Fibroblast of skin of right quadriceps (primary cell): ENCODE results near the gene MAPT.

Experiments
- DNase-seq: peaks from one replicate; pipeline ENCODE4 v3.0.0-alpha.2; 2013

Gene MAPT

DNA sequence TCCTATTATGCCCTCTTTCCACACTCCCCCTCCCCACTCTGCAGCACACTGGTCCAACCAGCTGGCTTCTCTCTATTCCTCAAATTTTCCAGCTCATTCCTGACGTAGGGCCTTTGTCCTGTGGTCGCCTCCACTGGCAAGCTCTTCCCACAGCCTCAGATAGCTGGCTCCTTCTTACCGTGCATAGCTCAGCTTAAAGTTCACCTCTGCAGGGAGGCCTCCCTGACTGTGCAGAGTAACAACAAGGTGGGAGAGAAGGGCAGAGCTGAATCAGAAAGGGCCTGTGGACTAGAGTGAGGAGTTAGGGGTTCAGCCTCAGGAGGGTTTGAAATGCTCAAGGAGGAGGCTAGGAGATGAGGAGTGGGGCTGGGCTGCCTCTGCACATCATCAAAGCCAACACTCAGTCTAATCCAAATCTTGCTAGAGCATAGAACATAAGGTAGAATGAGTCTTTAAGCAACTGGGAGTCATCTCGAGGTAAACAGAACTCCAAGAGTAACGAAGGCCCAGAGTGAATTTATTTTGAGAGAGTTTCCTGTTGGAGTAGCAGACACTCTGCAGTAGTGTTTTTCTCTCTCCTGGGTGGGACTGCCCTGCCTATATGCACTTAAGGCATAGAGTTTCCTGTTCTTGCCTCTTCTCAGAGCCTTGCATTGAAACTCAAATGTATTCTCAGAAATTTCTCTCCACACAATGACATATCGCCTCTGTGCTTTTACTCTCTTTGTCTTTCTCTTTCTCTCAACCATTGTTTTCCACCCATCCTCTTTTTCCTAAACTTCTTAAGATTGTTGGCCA lies 30.3 kb upstream of the MAPT start:
- DNase-seq = no peak

DNA sequence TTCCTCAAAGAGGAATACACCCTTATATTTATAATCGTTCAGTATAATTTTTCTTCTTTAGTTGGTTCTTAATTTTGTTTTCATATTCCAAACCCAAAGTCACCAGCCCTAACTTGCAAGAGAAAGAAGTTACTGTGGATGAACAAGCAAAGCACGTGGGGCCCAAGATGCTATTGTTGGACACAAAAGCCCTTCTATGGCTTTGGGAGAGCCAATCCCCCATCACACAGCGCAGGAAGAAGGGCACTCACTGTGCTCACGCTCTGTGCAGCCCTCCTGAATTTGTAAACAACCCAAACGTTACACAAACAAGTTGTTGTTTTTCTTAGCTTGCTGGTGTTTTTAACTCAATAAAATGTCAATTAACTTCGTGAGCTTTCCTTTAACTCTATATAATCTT lies 27.2 kb upstream of the MAPT start:
- no peak for DNase-seq

DNA sequence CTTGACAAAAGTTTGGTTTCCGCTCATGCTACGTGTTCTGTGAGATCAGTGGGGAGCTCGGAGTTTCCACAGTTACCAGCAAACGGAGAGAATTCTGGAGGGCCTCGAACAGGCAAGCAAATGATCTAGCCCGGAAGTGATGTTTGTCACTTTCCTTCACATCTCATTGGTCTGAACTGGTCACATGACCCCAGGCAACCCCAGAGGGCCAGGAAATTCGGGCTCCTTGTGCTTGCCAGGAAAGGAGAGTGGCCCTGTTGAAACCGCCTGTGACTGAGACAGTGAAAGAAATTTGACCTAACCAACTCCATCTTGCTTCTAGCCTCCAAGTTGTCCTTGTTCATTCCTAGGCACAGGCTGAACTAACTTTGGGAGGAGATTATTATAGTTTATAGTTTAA lies 26.7 kb upstream of the MAPT start:
- DNase-seq = no peak

DNA sequence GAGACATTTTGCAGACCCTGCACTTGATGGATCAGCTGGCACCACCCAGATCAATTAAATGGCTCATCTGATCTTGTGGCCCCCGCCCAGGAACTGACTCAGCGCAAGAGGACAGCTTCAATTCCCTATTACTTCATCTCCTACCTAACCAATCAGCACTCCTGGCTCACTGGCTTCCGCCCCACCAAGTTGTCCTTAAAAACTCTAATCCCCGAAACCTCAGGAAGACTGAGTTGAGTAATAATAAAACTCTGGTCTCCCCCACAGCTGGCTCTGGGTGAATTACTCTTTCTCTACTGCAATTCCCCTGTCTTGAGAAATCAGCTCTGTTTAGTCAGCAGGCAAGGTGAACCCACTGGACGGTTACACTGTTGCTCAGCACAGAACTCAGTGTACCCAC lies 26.1 kb upstream of the MAPT start:
- DNase-seq = peak; percentile 5

DNA sequence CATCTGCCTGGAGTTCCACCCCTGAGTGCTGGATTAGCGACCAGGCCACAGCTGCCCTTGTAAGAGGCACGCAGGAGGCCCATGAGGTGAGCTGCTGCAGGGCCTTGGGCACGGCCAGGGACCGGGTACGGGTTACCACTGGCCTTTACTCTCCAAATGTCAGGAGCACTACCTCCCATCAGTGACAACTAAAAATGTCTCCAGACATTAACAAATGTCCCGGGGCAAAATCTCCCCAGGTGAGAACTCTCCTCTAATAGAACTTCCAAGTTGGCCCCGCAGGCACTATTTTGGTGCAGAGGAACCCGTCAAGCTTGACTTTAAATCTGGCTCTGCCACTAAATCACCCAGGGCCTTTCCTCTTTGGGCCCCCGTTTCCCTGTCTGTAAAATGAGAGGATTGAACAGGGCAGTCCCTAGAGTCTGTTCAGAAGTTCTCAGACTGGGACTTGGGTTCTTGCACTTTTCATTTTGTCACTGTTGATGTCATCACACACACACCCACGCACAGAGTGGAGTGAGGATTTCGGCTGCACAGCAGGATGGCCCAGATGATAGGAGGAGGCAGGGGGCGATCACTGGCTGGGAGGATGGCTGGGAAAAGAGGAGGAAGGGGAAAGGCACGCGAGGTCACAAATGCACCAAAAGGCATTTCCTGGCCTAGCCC lies 24.5 kb upstream of the MAPT start:
- no peak for DNase-seq

DNA sequence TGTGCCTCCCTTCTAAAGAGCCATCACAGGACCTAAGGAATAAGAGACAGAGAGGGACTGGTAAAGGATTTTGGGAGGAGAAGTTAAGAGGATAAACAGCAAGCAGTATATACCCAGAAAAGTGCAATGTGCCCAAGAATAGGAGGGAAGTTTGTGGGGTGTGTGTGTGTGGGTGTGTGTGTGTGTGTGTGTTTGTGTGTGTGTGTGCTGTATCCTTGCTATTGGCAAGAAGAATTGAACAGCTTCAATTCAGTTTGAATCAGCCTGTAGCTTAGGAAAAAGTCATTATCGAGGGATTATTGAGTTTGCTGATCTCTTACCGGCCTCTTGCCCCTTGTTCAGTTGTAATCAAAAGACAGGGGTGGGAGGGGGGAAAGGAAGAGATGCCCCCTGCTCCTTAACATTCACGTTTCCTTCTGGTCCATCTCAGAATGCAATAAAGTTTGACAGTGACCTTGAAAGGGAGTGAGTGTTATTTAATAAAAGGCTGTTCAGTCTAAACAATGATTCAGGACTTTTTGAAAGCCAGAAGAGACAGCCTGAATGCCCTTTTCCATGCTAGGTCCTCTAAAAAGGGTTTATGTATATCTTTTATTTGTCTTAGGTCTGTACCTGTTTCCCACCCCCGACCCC lies 23.9 kb upstream of the MAPT start:
- no peak for DNase-seq

DNA sequence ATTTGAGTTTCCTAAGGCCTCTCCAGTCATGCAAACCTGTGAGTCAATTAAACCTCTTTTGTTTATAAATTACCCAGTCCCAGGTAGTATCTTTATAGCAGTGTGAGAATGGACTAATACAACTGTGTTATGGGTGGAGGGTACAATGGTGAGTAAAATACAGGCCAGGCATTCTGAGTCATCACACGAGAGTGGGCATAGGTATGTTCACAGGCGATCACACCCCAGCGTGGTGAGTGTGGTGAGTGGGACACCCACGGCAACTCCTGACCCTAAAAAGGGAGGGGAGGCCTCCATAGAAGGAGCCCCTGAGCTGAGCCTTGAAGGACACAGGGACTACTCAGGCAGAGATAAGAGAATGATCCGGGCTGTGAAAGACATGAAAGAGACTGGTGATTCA lies 22.6 kb upstream of the MAPT start:
- no peak for DNase-seq

DNA sequence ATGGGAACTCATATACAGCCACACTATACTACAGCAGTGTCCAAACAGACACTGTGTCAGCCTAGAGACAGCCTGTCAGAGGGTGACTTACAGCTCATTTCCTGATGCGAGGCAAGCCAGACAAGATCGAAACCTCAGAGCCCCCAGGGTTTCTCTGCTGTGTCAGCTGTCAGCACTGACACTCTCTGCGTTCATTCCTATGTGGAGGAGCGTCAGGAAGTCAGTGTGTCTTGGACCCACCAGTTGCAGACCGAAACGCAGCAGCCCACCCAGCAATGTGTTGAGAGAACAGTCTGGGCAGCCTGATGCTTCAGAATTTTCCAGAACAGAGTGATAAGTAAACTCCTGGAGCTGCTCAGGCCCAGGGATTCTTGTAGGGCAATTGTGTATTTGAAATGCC lies 20.6 kb upstream of the MAPT start:
- DNase-seq = no peak

DNA sequence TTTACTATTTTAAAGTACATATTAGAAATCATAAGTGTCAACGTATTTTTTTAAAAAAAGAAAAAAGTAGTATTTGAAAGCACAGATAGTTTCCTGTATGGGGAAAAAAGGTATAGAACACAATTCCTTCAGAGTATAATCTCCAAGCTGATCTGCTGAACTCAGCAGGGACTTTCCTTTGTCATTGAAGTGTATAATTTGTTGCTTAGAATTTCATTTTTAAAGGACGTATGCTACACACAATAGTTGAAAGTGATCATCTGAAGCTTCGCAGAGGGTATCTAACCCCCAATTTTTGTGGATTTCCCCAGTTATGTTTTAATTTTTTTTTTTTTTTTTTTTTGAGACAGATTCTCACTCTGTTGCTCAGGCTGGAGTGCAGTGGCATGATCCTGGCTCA lies 20.2 kb upstream of the MAPT start:
- no peak for DNase-seq

DNA sequence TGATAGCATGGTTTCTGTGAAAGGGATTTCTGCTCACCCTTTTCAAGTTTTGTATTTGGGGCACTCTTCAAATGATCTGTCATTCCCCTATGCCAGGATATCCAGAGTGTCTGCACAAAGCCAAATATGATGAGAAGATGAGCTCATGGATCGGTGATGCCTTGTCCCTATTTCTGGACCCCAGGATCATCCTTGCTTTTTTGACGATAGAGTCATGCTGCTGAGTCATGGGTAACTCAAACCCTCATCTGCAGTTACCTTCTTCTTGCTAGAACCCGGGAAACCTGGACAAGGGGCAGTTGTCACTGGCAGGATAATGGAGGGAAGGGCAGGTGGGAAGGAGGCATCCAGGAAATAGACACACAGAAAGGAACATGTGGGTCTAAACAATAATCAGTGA lies 17.8 kb upstream of the MAPT start:
- DNase-seq = no peak

DNA sequence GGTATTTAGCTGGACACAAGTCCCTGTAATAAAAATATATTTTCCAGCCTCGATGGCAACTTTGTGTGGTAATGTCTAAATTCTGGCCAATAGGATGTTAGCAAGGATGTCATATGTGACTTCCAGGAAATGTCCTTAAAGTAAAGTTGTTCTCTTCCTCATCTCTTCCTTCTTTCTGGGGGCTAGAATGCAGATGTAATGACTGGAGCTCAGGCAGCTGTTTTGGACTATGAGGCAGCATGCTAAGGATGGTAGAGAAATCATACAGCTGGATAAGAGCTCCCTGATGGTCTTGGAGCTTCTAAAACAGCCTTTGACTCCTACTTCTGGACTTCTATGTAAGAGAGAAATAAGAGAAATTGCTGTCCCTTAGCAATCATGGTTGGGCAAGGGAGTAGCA lies 16.9 kb upstream of the MAPT start:
- DNase-seq = no peak

DNA sequence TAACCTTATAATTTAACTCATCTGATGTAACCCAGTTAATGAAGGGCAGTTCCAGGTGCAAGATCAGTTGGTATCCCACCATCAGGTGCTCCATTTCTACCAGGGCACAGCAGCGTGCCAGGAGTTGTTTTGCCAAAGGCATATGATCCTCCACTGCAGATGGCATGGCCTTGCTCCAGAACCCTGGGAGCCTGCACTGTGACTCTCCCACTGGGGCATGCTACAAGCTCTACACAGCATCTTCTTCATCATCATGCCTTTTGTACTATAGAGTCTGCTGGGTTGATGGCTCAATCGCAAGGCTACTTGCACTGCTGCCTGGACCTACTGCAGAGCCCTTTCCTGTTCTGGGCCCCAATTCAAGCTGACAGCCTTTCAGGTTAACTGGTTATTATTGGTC lies 11.3 kb upstream of the MAPT start:
- DNase-seq = no peak

DNA sequence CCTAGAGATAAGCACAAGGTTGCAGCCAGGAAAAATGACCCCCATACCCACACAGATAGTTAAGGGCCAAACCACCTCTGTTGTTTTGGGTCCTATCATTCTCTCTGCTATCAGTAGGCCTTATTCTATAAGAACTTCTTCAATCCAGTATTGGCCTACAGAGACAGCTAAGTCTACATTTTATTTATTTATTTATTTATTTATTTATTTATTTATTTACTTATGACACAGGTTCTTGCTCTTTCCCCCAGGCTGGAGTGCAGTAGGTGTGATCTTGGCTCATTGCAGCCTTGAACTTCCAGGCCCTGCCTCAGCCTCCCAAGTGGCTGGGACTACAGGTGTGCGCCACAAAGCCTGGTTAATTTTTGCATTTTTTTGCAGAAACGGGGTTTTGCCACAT lies 7.5 kb upstream of the MAPT start:
- no peak for DNase-seq

DNA sequence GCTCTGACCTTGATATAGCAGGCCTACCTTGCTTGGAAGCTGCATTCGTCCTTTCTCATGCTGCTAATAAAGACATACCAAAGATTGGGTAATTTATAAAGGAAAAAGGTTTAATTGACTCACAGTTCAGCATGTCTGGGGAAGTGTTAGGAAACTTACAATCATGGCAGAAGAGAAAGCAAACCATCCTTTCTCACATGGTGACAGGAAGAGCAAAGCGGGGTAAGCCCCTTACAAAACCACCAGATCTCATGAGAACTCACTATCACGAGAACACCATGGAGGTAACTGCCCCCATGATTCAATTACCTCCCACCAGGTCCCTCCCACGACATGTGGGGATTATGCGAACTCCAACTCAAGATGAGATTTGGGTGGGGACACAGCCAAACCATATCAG lies 6.0 kb upstream of the MAPT start:
- no peak for DNase-seq

DNA sequence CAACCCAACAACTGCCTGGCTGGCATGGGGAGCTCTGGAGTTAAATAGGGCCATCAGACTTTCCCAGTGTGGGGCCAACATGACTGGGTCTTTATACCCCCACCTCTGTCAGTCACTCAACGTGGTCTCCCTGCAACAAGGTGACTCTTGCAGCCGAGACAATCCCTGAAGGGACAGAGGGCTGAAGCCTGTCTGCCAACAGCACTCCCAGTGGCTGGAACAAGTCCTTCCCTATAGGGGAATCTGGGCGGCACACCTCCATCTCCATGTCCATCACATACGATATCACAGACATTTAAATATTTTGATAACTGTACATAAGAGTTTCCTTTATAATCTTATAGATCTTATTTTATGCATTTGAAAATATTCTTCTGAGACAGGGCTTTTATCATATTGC lies 4.8 kb upstream of the MAPT start:
- DNase-seq = no peak

DNA sequence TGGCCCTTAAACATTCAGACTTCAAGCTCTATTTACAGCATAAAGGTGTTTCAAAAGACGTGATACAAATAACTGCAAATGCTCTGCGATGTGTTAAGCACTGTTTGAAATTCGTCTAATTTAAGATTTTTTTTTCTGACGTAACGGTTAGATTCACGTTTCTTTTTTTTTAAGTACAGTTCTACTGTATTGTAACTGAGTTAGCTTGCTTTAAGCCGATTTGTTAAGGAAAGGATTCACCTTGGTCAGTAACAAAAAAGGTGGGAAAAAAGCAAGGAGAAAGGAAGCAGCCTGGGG lies 681 bp upstream of the MAPT start:
- no peak for DNase-seq

DNA sequence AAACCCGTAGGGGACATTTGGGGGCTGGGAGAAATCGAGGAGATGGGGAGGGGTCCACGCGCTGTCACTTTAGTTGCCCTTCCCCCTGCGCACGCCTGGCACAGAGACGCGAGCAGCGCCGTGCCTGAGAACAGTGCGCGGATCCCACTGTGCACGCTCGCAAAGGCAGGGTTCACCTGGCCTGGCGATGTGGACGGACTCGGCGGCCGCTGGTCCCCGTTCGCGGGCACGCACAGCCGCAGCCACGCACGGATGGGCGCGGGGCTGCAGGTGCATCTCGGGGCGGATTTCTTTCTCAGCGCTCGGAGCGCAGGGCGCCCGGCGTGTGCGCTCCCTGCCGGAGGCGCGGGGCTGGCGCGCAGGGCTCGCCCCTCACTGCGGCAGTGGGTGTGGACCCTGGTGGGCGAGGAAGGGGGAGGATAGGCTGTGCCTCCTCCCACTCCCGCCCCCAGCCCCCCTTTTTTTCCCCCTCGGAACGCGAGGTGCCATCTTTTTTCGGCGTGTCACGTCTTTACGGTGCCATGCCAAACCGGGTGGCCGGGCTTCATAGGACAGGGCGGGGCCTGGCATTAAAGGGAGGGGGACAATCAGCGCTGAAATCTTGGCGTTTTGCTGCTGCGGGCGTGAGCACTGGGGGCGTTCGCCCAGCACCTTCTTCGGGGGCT lies 1.1 kb downstream of the MAPT start:
- DNase-seq = no peak

DNA sequence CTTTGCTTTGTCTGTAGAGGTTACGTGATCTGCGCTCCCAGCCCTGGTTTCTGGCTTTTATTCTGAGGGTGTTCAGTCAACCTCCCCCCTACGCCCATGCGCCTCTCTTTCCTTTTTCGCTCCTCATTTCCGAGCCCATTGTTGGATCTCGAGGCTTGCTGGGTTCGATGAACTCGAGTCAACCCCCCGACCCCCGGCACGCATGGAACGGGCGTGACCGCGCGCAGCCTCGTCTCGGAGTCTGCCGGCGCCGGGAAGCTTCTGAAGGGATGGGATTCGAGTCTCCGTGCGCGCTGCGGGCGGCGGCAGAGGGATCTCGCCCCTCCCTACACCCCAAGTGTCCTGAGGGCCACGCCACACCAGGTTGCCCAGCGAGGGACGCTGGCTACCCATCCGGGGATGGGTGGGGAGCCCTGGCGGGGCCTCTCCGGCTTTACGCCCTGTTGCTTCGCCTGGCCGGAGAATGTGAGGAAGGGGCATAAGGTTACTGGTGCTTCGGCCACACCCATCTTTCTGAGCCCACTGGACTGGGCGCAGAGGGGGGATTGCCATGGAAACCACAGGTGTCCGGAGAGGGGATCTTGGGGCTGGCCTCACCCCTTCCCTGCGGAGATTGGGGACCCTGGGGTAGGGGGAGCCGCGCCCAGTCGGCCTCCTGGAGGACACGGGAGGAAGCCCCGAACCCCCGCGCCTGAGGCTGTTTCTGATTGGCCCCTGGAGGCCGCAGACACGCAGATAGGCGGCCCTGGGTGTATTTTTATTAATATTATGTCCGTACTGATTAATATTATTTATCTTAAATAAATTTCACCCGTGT lies 1.8 kb downstream of the MAPT start:
- no peak for DNase-seq

DNA sequence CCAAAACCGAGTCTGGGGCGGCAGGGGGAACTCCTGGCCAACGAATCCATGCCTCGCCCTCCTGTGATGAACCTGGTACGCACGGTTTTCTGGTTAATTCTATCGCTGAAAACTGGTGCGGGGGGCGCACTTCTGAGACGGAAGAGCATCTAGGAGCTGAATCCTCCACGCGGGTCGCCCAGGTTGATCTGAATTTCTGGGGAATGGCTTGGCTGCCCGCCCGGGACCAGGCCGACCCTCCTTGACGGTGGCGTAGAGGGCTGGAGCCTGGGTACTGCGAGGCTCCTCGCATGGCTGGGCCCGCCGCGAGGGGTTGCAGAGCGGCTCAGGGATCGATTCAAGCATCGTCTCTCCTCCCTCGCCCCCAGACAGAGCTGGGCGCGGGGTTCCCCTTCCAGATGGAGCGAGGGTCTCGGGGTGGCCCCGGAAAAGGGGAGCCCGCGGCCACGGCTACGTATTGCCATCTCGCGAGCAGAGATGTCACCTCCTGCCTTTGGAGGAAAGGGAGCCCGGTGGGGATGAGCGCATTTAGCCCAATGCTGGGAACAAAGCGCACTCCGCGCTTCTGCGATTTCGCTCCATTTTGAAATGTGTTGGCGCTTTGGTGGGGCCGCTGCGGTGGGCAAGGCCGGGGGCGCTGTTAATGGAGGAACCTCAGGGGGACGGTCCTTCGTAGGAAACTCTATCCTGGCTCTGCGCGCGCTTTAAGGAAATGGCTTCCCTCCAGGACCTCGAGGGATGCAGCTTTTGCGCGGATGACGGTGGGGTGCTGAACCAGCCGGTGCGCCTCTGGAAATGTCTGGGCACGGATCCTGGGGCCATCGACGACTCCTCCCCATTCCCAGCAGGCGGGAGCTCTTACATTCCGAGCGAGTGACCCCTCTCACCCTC lies 2.7 kb downstream of the MAPT start:
- no peak for DNase-seq

DNA sequence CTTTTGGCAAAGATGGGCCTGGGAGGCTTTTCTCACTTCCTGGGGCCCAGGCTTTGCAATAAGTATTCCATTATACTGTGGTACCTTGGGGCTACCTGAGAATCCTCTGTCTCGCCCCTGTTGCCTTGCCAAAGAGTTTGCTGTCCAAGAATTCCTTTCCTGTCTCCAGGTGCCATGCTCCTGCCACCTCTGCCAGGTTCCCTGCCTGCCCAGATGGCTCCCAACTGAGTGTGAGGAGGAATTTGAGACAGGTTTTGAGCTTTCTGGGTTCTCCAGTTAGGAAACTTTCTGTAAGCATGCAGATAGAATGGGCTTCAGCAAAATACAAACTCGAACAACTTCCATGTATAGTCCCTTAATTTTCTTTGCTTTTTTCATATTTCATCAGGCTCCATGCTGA lies 5.8 kb downstream of the MAPT start:
- no peak for DNase-seq

DNA sequence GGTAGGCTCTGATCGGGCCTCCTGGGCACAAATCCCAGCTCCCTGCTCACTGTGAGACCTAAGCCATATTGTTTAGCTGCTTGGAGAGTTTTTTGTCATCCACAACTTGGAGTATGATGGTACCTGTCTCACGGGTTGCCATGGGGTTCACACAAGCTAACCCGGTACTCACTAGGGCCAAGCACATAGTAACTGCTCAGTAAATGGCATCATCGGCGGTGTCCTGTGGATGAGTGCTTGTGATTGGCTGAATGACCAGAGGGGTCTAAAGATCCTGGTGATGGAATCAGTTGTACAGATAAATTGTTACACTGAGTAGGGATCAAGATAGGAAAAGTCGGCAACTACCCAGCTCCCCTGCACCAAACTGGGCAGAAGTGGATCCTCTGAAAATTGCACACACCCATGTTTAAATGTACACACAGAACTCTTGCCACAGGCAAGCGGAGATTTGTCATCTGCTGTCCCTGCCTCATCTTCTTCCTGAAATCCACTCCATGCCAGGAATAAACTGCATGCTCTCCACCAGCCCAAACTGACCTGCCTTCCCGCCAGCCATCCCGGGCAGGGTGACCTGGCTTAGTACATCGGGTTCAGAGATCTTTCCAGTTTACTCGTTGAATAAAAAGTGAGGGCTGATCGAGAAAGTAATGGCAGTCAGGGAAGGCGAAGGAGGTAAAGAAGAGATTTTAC lies 6.5 kb downstream of the MAPT start:
- no peak for DNase-seq
